Fibroblast of villous mesenchyme (primary cell): ENCODE measurements around the gene AIP. TPM values are rescaled to one million over a fixed set of nuclear protein-coding genes. Genes with fewer than 3 reads are reported as not detected.

Experiments
- DNase-seq: peaks from one replicate; pipeline ENCODE4 v3.0.0-alpha.2; 2010; ENCODE audit warnings: low read depth
- H3K4me3 ChIP-seq: 2 replicates; pipeline ENCODE4 v1.5.1; 2011; ENCODE audit warnings: low read depth, mild to moderate bottlenecking, low read length
- CTCF ChIP-seq: IDR thresholded peaks from 2 replicates; pipeline ENCODE4 v1.5.1; 2012; ENCODE audit warnings: low read depth, mild to moderate bottlenecking, low read length; ENCODE audit not compliant: insufficient read depth
- small RNA-seq: library from RNA; depleted of rRNA; stranded (forward); fragments of <200 nt; gene quantifications from one replicate; pipeline ENCODE3, GENCODE V24; 2012
- total RNA-seq: library from RNA; depleted of rRNA; stranded (reverse); fragments of >200 nt; gene quantifications from 2 replicates; pipeline ENCODE4 v1.2.3, GENCODE V29; 2012

Gene AIP
- total RNA-seq, 1 donor = 42.7 TPM

- no peak overlapping the region for H3K4me3 ChIP-seq
- peak; percentile 12 for DNase-seq
- TF ChIP-seq CTCF = no peak
Measured at GRCh38 chr11:67538306-67538705, 55.5 kb downstream of the AIP start.

- no peak overlapping the region for H3K4me3 ChIP-seq
- no peak for DNase-seq
- TF ChIP-seq CTCF = no peak
Measured at GRCh38 chr11:67538823-67539505, 56.1 kb downstream of the AIP start.

- no peak for TF ChIP-seq CTCF
- DNase-seq = no peak
- no peak overlapping the region for H3K4me3 ChIP-seq
Measured at GRCh38 chr11:67539550-67539949, 56.7 kb downstream of the AIP start.

Small RNAs within 50 kb of the gene (small RNA-seq; reads per million reads assigned to genes)
- gene MIR6752 = not detected

Other genes starting within 250 kb of the AIP start
- 24.5 and 33.2 TPM in 2 replicates for gene GRK2, start 216.6 kb upstream of the AIP start, total RNA-seq
- 29.6 and 29.8 TPM in 2 replicates for gene ANKRD13D, start 193.7 kb upstream of the AIP start, total RNA-seq
- 16.1 and 21.2 TPM in 2 replicates for gene SSH3, start 179.5 kb upstream of the AIP start, total RNA-seq
- gene POLD4, start 129.5 kb upstream of the AIP start, total RNA-seq = 43.2 and 68.9 TPM in 2 replicates
- gene CLCF1, start 109.4 kb upstream of the AIP start, total RNA-seq = 3.5 and 4.7 TPM in 2 replicates
- 4.3 and 6.4 TPM in 2 replicates for gene RAD9A, start 91.0 kb upstream of the AIP start, total RNA-seq
- gene PPP1CA, start 81.2 kb upstream of the AIP start, total RNA-seq = 172 and 202 TPM in 2 replicates
- not detected in 2 replicates for gene TBC1D10C, start 78.9 kb upstream of the AIP start, total RNA-seq
- not detected in 2 replicates for gene CARNS1, start 67.3 kb upstream of the AIP start, total RNA-seq
- 42.3 and 47.0 TPM in 2 replicates for gene RPS6KB2, start 54.5 kb upstream of the AIP start, total RNA-seq
- 0.32 TPM in 1 of 2 replicates, not detected in the other for gene PTPRCAP, start 45.3 kb upstream of the AIP start, total RNA-seq
- 85.5 and 102 TPM in 2 replicates for gene CORO1B, start 39.5 kb upstream of the AIP start, total RNA-seq
- not detected in 2 replicates for gene GPR152, start 30.3 kb upstream of the AIP start, total RNA-seq
- gene CABP4, start 27.7 kb upstream of the AIP start, total RNA-seq = not detected in 2 replicates
- 18.4 and 18.6 TPM in 2 replicates for gene TMEM134, start 13.8 kb upstream of the AIP start, total RNA-seq
- gene PITPNM1, start 22.3 kb downstream of the AIP start, total RNA-seq = 21.9 and 22.9 TPM in 2 replicates
- 13.5 and 16.8 TPM in 2 replicates for gene CDK2AP2, start 25.1 kb downstream of the AIP start, total RNA-seq
- gene CABP2, start 40.4 kb downstream of the AIP start, total RNA-seq = not detected in 2 replicates
- gene GSTP1, start 100.8 kb downstream of the AIP start, total RNA-seq = 495 and 721 TPM in 2 replicates
- 140 and 178 TPM in 2 replicates for gene NDUFV1, start 123.9 kb downstream of the AIP start, total RNA-seq
- 4.7 and 5.8 TPM in 2 replicates for gene NUDT8, start 146.9 kb downstream of the AIP start, total RNA-seq
- gene TBX10, start 156.7 kb downstream of the AIP start, total RNA-seq = not detected in 2 replicates
- not detected in 2 replicates for gene ACY3, start 167.7 kb downstream of the AIP start, total RNA-seq
- gene ALDH3B2, start 191.6 kb downstream of the AIP start, total RNA-seq = not detected in 2 replicates